Hepatocyte (in vitro differentiated cells): Measurements from ENCODE around the gene HTR1E.

ENCODE experiments used
- EZH2phosphoT487 ChIP-seq: fragments of 200-600 bp; sonication (generic); IDR thresholded peaks from one replicate; pipeline ENCODE4 v1.6.1; 2018; ENCODE audit warnings: antibody characterized with exemption, mild to moderate bottlenecking, low read depth, moderate library complexity; ENCODE audit not compliant: unreplicated experiment, severe bottlenecking
- TF ChIP-seq, protein P1 (sequence below): fragments of 200-600 bp; sonication (generic); IDR thresholded peaks from 2 replicates; pipeline ENCODE4 v1.5.1; 2016; ENCODE audit warnings: antibody characterized with exemption, mild to moderate bottlenecking; ENCODE audit not compliant: poor library complexity

DNA sequence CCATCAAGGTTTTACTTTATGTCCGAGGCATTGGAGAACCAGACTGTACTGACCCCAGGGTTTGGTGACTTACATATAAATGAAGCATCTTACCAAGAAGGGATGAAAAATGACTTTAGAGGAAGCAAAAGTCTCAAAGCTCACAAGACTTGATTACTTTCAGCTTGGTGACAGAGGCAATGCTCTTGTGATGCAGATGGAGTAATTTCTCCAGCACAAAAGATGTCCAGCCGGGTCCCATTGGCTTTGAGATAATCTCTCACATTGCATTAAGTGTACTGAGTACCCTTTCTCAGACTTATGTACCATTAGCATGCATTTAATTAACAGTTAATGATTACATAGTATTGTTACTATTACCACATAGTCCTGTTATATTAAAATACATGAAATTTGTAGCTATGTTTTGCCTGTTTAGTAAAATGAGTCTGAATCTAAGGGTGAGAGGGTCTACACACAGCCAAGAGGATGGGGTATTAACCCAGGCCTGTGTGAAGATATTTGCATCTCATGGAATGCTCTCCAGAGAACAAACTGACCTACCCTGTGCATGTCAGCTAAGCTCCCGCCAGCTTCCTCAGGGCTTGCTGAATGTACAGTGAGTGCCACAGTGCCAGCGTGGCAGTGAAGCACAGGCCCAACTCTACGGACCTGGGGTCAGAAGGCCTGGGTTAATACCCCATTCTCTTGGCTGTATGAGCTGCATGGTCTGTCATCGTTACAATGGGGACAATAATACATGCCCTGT lies 5.6 kb downstream of the HTR1E start:
- TF ChIP-seq, protein P1, sequence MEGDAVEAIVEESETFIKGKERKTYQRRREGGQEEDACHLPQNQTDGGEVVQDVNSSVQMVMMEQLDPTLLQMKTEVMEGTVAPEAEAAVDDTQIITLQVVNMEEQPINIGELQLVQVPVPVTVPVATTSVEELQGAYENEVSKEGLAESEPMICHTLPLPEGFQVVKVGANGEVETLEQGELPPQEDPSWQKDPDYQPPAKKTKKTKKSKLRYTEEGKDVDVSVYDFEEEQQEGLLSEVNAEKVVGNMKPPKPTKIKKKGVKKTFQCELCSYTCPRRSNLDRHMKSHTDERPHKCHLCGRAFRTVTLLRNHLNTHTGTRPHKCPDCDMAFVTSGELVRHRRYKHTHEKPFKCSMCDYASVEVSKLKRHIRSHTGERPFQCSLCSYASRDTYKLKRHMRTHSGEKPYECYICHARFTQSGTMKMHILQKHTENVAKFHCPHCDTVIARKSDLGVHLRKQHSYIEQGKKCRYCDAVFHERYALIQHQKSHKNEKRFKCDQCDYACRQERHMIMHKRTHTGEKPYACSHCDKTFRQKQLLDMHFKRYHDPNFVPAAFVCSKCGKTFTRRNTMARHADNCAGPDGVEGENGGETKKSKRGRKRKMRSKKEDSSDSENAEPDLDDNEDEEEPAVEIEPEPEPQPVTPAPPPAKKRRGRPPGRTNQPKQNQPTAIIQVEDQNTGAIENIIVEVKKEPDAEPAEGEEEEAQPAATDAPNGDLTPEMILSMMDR: no peak
- no peak for TF ChIP-seq EZH2phosphoT487
